HepG2 (cell line): Measurements from ENCODE around the gene AVPR2. TPM values are rescaled to one million over a fixed set of nuclear protein-coding genes. Genes with fewer than 3 reads are reported as not detected.

ENCODE experiments used
- BRF2 ChIP-seq: sonication (generic); formaldehyde crosslinking; IDR thresholded peaks from 2 replicates; pipeline ENCODE4 v1.8.1; 2022; ENCODE audit warnings: mild to moderate bottlenecking, missing genetic modification reagents
- CHD2 ChIP-seq: IDR thresholded peaks from 2 replicates; pipeline ENCODE4 v1.6.1; 2011; ENCODE audit warnings: low read depth, low read length, improper control_type of control experiment
- DBP ChIP-seq: sonication (generic); formaldehyde crosslinking; IDR thresholded peaks from 2 replicates; pipeline ENCODE4 v1.4.0; 2020; ENCODE audit warnings: missing genetic modification reagents; ENCODE audit errors: not compliant biosample characterization
- FOXO1 ChIP-seq: sonication (generic); formaldehyde crosslinking; IDR thresholded peaks from 2 replicates; pipeline ENCODE4 v1.4.0; 2020; ENCODE audit warnings: missing genetic modification reagents
- GATAD2A ChIP-seq: IDR thresholded peaks from 2 replicates; pipeline ENCODE4 v1.6.1; 2016
- GPBP1L1 ChIP-seq: sonication (generic); formaldehyde crosslinking; IDR thresholded peaks from 2 replicates; pipeline ENCODE4 v1.5.0; 2020; ENCODE audit warnings: mild to moderate bottlenecking, missing genetic modification reagents
- HNRNPH1 ChIP-seq: fragments of 200-400 bp; formaldehyde crosslinking; optimal IDR thresholded peaks from 2 replicates; pipeline ENCODE3; 2017; ENCODE audit warnings: mild to moderate bottlenecking, low read depth, low read length
- MIXL1 ChIP-seq: IDR thresholded peaks from 2 replicates; pipeline ENCODE4 v1.6.1; 2016
- NONO ChIP-seq, 2 experiments: fragments of 450-650 bp in 1 of 2; sonication (generic) in 1 of 2; formaldehyde crosslinking in 1 of 2; IDR thresholded peaks in 1 of 2; conservative IDR thresholded peaks in 1 of 2; 2 replicates each; pipeline versions ENCODE4 v1.6.1 to v1.8.0; 2017 to 2022; ENCODE audit warnings: mild to moderate bottlenecking in 1 of 2, missing genetic modification reagents in 1 of 2, moderate library complexity in 1 of 2
- PHF8 ChIP-seq: sonication (generic); formaldehyde crosslinking; IDR thresholded peaks from 2 replicates; pipeline ENCODE4 v1.5.0; 2020; ENCODE audit warnings: missing genetic modification reagents
- POLR2G ChIP-seq: fragments of 200-400 bp; formaldehyde crosslinking; IDR thresholded peaks from 2 replicates; pipeline ENCODE4 v1.6.1; 2018; ENCODE audit warnings: mild to moderate bottlenecking, low read depth, low read length, moderate library complexity
- RARA ChIP-seq: IDR thresholded peaks from 2 replicates; pipeline ENCODE4 v1.6.1; 2016; ENCODE audit warnings: missing genetic modification reagents, missing compliant biosample characterization
- RBFOX2 ChIP-seq: fragments of 200-400 bp; formaldehyde crosslinking; IDR thresholded peaks from 2 replicates; pipeline ENCODE4 v1.6.1; 2017; ENCODE audit warnings: low read depth, mild to moderate bottlenecking, low read length
- SETDB1 ChIP-seq: sonication (generic); formaldehyde crosslinking; IDR thresholded peaks from 2 replicates; pipeline ENCODE4 v1.5.1; 2020; ENCODE audit warnings: missing genetic modification reagents, mild to moderate bottlenecking, borderline replicate concordance
- SRSF4 ChIP-seq: fragments of 200-400 bp; formaldehyde crosslinking; IDR thresholded peaks from one replicate; pipeline ENCODE4 v1.6.1; 2018; ENCODE audit warnings: mild to moderate bottlenecking, low read depth, low read length, moderate library complexity; ENCODE audit not compliant: poor library complexity, severe bottlenecking
- TARDBP ChIP-seq: sonication (generic); formaldehyde crosslinking; IDR thresholded peaks from 2 replicates; pipeline ENCODE4 v1.8.0; 2022; ENCODE audit warnings: mild to moderate bottlenecking, missing genetic modification reagents
- ZBTB20 ChIP-seq: sonication (generic); formaldehyde crosslinking; IDR thresholded peaks from 2 replicates; pipeline ENCODE4 v1.8.1; 2023; ENCODE audit warnings: missing genetic modification reagents, low read depth, mild to moderate bottlenecking, borderline replicate concordance
- ZBTB44 ChIP-seq: sonication (generic); formaldehyde crosslinking; IDR thresholded peaks from 2 replicates; pipeline ENCODE4 v1.4.0; 2020; ENCODE audit warnings: missing genetic modification reagents
- ZNF143 ChIP-seq: sonication (generic); formaldehyde crosslinking; IDR thresholded peaks from 2 replicates; pipeline ENCODE4 v1.4.0; 2020; ENCODE audit warnings: missing genetic modification reagents
- ZNF24 ChIP-seq: fragments of 450-650 bp; IDR thresholded peaks from 2 replicates; pipeline ENCODE4 v1.6.1; 2017; ENCODE audit warnings: antibody characterized with exemption, mild to moderate bottlenecking
- ZNF282 ChIP-seq: fragments of 450-650 bp; IDR thresholded peaks from 2 replicates; pipeline ENCODE4 v1.6.1; 2018; ENCODE audit not compliant: partially characterized antibody
- ZNF451 ChIP-seq: sonication (generic); formaldehyde crosslinking; IDR thresholded peaks from 2 replicates; pipeline ENCODE4 v1.5.0; 2020; ENCODE audit warnings: mild to moderate bottlenecking, missing genetic modification reagents
- polyA plus RNA-seq, 8 experiments: library from polyadenylated mRNA; depleted of rRNA in 3 of 8; stranded (reverse) in 7 of 8; unstranded in 1 of 8; fragments of >200 nt; fragmentation: Illumina TruSeq in 4 of 8; extraction: Trizol in 4 of 8; gene quantifications; 2 replicates each; pipeline versions ENCODE4 v1.2.1 to v1.2.3, GENCODE V29; 2011 to 2016; ENCODE audit warnings: low read depth in 4 of 8, missing spikeins in 1 of 8, mixed read lengths in 1 of 8; ENCODE audit not compliant: insufficient read depth in 1 of 8
- total RNA-seq, 5 experiments: library from RNA; depleted of rRNA; stranded (reverse); fragments of >200 nt; fragmentation: Illumina TruSeq; extraction: Trizol; gene quantifications; 2 replicates each; pipeline ENCODE4 v1.2.3, GENCODE V29; 2016; ENCODE audit warnings: low read depth in 1 of 5
- TF ChIP-seq, protein P1 (sequence below): sonication (generic); formaldehyde crosslinking; IDR thresholded peaks from 2 replicates; pipeline ENCODE4 v1.4.0; 2020; ENCODE audit warnings: mild to moderate bottlenecking, missing genetic modification reagents
- TF ChIP-seq, protein P2 (sequence below): sonication (generic); formaldehyde crosslinking; conservative IDR thresholded peaks from 2 replicates; pipeline ENCODE4 v1.5.0; 2020; ENCODE audit warnings: missing genetic modification reagents

Gene AVPR2
- total and polyA plus RNA-seq, 2 of the 13 experiments (the other 11 are each of a cell fraction or from before 2014, with no cell fraction given), result not detected

GRCh38 chrX:153875391-153876111 is 28.9 kb upstream of the AVPR2 start (continued):
- TF ChIP-seq SRSF4 (no peak), CHD2 (no peak), DBP (CRISPR knock-in tag) (peak; percentile 100), GATAD2A (CRISPR knock-in tag) (peak; percentile 90), PHF8 (CRISPR knock-in tag) (peak; percentile 67), SETDB1 (no peak), POLR2G (no peak), GPBP1L1 (CRISPR knock-in tag) (no peak), ZBTB20 (CRISPR knock-in tag) (peak; percentile 99), ZNF282 (no peak), HNRNPH1 (no peak), ZBTB44 (peak; percentile 100), ZNF143 (peak; percentile 71), MIXL1 (peak; percentile 99), FOXO1 (peak; percentile 97), BRF2 (peak; percentile 72), RBFOX2 (no peak), RARA (CRISPR knock-in tag) (peak; percentile 94), TARDBP (peak; percentile 68; the same call in 1 of the 2 replicates), ZNF24 (no peak), ZNF451 (peak; percentile 99), NONO (IDR thresholded peaks at IDR 0.05) (no peak), NONO (CRISPR knock-in tag; conservative IDR thresholded peaks at IDR 0.05) (no peak)
- TF ChIP-seq, protein P1, sequence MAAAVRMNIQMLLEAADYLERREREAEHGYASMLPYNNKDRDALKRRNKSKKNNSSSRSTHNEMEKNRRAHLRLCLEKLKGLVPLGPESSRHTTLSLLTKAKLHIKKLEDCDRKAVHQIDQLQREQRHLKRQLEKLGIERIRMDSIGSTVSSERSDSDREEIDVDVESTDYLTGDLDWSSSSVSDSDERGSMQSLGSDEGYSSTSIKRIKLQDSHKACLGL (CRISPR knock-in tag), result peak; percentile 99
- TF ChIP-seq, protein P2, sequence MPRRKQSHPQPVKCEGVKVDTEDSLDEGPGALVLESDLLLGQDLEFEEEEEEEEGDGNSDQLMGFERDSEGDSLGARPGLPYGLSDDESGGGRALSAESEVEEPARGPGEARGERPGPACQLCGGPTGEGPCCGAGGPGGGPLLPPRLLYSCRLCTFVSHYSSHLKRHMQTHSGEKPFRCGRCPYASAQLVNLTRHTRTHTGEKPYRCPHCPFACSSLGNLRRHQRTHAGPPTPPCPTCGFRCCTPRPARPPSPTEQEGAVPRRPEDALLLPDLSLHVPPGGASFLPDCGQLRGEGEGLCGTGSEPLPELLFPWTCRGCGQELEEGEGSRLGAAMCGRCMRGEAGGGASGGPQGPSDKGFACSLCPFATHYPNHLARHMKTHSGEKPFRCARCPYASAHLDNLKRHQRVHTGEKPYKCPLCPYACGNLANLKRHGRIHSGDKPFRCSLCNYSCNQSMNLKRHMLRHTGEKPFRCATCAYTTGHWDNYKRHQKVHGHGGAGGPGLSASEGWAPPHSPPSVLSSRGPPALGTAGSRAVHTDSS (CRISPR knock-in tag), result no peak
